ENCODE data around the gene TRAPPC2. TPM values are rescaled to one million over a fixed set of nuclear protein-coding genes. Genes with fewer than 3 reads are reported as not detected.
A peak's percentile ranks its signal among the peaks of the same experiment; 100 is the strongest.

TRAPPC2 gene
- total and polyA plus RNA-seq, 9 of the 15 experiments (the other 6 are each of a cell fraction or from before 2014, with no cell fraction given): 10.3 to 30.6 (median 18.6) TPM

DNA sequence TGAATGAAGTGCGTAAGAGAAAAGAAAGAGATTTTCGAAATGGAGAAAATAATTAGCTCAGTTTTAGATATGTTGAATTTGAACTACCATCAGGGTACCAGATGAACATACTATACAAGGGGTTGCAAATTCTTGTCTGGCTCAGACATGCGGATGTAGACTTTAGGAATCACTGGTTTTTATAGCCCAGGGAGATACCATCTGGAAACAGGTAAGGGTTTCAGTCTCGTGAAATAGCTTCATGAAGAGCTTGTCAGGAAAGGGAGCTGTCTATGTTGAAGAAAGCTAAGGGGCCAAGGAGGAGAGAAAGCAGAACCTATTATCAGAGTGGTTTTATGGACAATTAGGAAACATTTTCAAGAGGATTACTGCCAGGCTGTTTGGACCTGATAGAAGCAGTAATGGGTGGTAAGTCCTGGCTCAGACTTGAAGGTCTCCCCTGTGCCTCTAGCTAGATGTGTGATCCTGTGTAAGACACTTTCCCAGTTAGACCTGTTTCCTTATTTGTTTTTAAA, 38.8 kb downstream of the TRAPPC2 start (continued):
- TF ChIP-seq PRDM10 (IDR thresholded peaks at IDR 0.05; ENCODE audit: partially characterized antibody) (peak; percentile 46), ZNF778 (CRISPR knock-in tag; IDR thresholded peaks at IDR 0.05) (no peak), POLR2H (tag; IDR thresholded peaks at IDR 0.05; ENCODE audit: low read depth) (no peak), SMC3 (conservative IDR thresholded peaks at IDR 0.05; ENCODE audit: insufficient read depth, low read depth, low read length) (no peak), ATF6 (CRISPR knock-in tag; IDR thresholded peaks at IDR 0.05) (no peak), TFAM (CRISPR knock-in tag; conservative IDR thresholded peaks at IDR 0.05) (no peak), RFX5 (IDR thresholded peaks at IDR 0.05; ENCODE audit: low read depth, low read length) (no peak), SPI1 (IDR thresholded peaks at IDR 0.05; ENCODE audit: borderline replicate concordance, low read depth, low read length) (no peak), CHD4 (IDR thresholded peaks at IDR 0.05; ENCODE audit: insufficient read depth, insufficient replicate concordance, low read depth, low read length, poor library complexity, severe bottlenecking) (no peak), GABPA (tag; conservative IDR thresholded peaks at IDR 0.05; ENCODE audit: low read depth) (no peak), CREB3 (tag; conservative IDR thresholded peaks at IDR 0.05; ENCODE audit: low read depth) (no peak)
- TF ChIP-seq, protein P1, sequence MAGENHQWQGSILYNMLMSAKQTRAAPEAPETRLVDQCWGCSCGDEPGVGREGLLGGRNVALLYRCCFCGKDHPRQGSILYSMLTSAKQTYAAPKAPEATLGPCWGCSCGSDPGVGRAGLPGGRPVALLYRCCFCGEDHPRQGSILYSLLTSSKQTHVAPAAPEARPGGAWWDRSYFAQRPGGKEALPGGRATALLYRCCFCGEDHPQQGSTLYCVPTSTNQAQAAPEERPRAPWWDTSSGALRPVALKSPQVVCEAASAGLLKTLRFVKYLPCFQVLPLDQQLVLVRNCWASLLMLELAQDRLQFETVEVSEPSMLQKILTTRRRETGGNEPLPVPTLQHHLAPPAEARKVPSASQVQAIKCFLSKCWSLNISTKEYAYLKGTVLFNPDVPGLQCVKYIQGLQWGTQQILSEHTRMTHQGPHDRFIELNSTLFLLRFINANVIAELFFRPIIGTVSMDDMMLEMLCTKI (IDR thresholded peaks at IDR 0.05; ENCODE audit: partially characterized antibody): no peak

Data from K562 (cell line).